HEK293 (cell line): Measurements from ENCODE around the gene ABHD8.

Experiments
- CTCF ChIA-PET: fragments of 350-600 bp; formaldehyde crosslinking; extraction: SDS; loops from one replicate; lab custom pipeline; 2021; ENCODE audit warnings: antibody characterized with exemption; lab: Yijun Ruan, JAX
- POLR2A ChIA-PET: fragments of 300-600 bp; formaldehyde crosslinking; extraction: SDS; loops from one replicate; lab custom pipeline; 2020; ENCODE audit warnings: antibody characterized with exemption, inconsistent platforms; lab: Yijun Ruan, JAX
- H3K27ac ChIP-seq: fragments of 200-500 bp; sonication (Bioruptor generic); 2 replicates; pipeline ENCODE4 v1.5.1; 2014; ENCODE audit warnings: low read depth, low read length, control low read depth, inconsistent platforms; ENCODE audit errors: extremely low read depth
- H3K36me3 ChIP-seq, 2 experiments: fragments of 200-500 bp in 1 of 2; sonication (Bioruptor generic) in 1 of 2; 1 replicate in 1 of 2; 2 replicates in 1 of 2; pipeline ENCODE4 v1.5.1; 2014 to 2017; ENCODE audit warnings: inconsistent platforms in 2 of 2, low read length in 2 of 2; ENCODE audit not compliant: control insufficient read depth in 2 of 2, insufficient read depth in 1 of 2
- H3K4me1 ChIP-seq: fragments of 200-500 bp; sonication (Bioruptor generic); 2 replicates; pipeline ENCODE4 v1.5.1; 2014; ENCODE audit warnings: mild to moderate bottlenecking, low read length, inconsistent platforms; ENCODE audit not compliant: control insufficient read depth, insufficient read depth
- H3K4me3 ChIP-seq: 2 replicates; pipeline ENCODE4 v1.5.1; 2011; ENCODE audit warnings: low read depth, mild to moderate bottlenecking, control low read depth, low read length, moderate library complexity
- H3K9me3 ChIP-seq: fragments of 200-500 bp; sonication (Bioruptor generic); 2 replicates; pipeline ENCODE4 v1.5.1; 2014; ENCODE audit warnings: low read depth, low read length, inconsistent platforms; ENCODE audit not compliant: control insufficient read depth, insufficient read depth
- EGR2 ChIP-seq: fragments of 450-650 bp; formaldehyde crosslinking; IDR thresholded peaks from 2 replicates; pipeline ENCODE4 v1.5.1; 2016; ENCODE audit warnings: low read depth, missing biosample characterization, missing genetic modification characterization
- GLIS2 ChIP-seq: fragments of 450-650 bp; formaldehyde crosslinking; IDR thresholded peaks from 2 replicates; pipeline ENCODE4 v1.5.1; 2016; ENCODE audit warnings: missing biosample characterization, missing genetic modification characterization
- HOXA7 ChIP-seq: sonication (generic); formaldehyde crosslinking; IDR thresholded peaks from 2 replicates; pipeline ENCODE4 v1.8.1; 2022; ENCODE audit warnings: missing genetic modification reagents, borderline replicate concordance
- KLF8 ChIP-seq: fragments of 450-650 bp; formaldehyde crosslinking; IDR thresholded peaks from 2 replicates; pipeline ENCODE4 v1.5.1; 2016; ENCODE audit warnings: missing biosample characterization, missing genetic modification characterization
- PRDM1 ChIP-seq: fragments of 450-650 bp; formaldehyde crosslinking; IDR thresholded peaks from 2 replicates; pipeline ENCODE4; 2016; ENCODE audit warnings: missing biosample characterization, missing genetic modification characterization
- REPIN1 ChIP-seq: fragments of 450-650 bp; formaldehyde crosslinking; IDR thresholded peaks from 2 replicates; pipeline ENCODE4 v1.5.1; 2017; ENCODE audit warnings: missing biosample characterization, missing genetic modification characterization, low read depth
- SP2 ChIP-seq: fragments of 450-650 bp; formaldehyde crosslinking; IDR thresholded peaks from 2 replicates; pipeline ENCODE4 v1.5.1; 2016; ENCODE audit warnings: missing biosample characterization, missing genetic modification characterization
- ZBTB21 ChIP-seq: fragments of 450-650 bp; formaldehyde crosslinking; IDR thresholded peaks from 2 replicates; pipeline ENCODE4 v1.5.1; 2017; ENCODE audit warnings: missing biosample characterization, missing genetic modification characterization
- ZBTB7A ChIP-seq: fragments of 450-650 bp; formaldehyde crosslinking; IDR thresholded peaks from 2 replicates; pipeline ENCODE4 v1.5.1; 2016; ENCODE audit warnings: low read depth, missing biosample characterization, missing genetic modification characterization
- ZFP37 ChIP-seq: fragments of 450-650 bp; formaldehyde crosslinking; IDR thresholded peaks from 2 replicates; pipeline ENCODE4 v1.5.1; 2016; ENCODE audit warnings: missing biosample characterization, missing genetic modification characterization
- ZNF10 ChIP-seq: fragments of 450-650 bp; formaldehyde crosslinking; IDR thresholded peaks from 2 replicates; pipeline ENCODE4 v1.5.1; 2017; ENCODE audit warnings: missing biosample characterization, missing genetic modification characterization
- ZNF16 ChIP-seq: fragments of 450-650 bp; formaldehyde crosslinking; IDR thresholded peaks from 2 replicates; pipeline ENCODE4 v1.5.1; 2016; ENCODE audit warnings: low read depth, missing biosample characterization, missing genetic modification characterization
- ZNF2 ChIP-seq: fragments of 450-650 bp; formaldehyde crosslinking; IDR thresholded peaks from 2 replicates; pipeline ENCODE4 v1.5.1; 2016; ENCODE audit warnings: missing biosample characterization, missing genetic modification characterization
- ZNF221 ChIP-seq: fragments of 450-650 bp; formaldehyde crosslinking; IDR thresholded peaks from 2 replicates; pipeline ENCODE4 v1.5.1; 2017; ENCODE audit warnings: missing biosample characterization, missing genetic modification characterization, borderline replicate concordance
- ZNF248 ChIP-seq: fragments of 450-650 bp; formaldehyde crosslinking; IDR thresholded peaks from 2 replicates; pipeline ENCODE4 v1.5.1; 2017; ENCODE audit warnings: missing biosample characterization, missing genetic modification characterization
- ZNF311 ChIP-seq: fragments of 450-650 bp; formaldehyde crosslinking; IDR thresholded peaks from 2 replicates; pipeline ENCODE4 v1.5.1; 2017; ENCODE audit warnings: missing biosample characterization, missing genetic modification characterization, borderline replicate concordance
- ZNF394 ChIP-seq: fragments of 450-650 bp; formaldehyde crosslinking; IDR thresholded peaks from 2 replicates; pipeline ENCODE4 v1.5.1; 2016; ENCODE audit warnings: missing biosample characterization, missing genetic modification characterization, mild to moderate bottlenecking, moderate library complexity, borderline replicate concordance
- ZNF624 ChIP-seq: fragments of 450-650 bp; formaldehyde crosslinking; IDR thresholded peaks from 2 replicates; pipeline ENCODE4 v1.5.1; 2017; ENCODE audit warnings: missing biosample characterization, missing genetic modification characterization
- ZNF626 ChIP-seq: fragments of 450-650 bp; sonication (Bioruptor Pico); formaldehyde crosslinking; IDR thresholded peaks from 2 replicates; pipeline ENCODE4 v1.5.1; 2018; ENCODE audit warnings: missing biosample characterization, missing genetic modification characterization, inconsistent platforms
- ZNF629 ChIP-seq: fragments of 450-650 bp; formaldehyde crosslinking; IDR thresholded peaks from 2 replicates; pipeline ENCODE4 v1.5.1; 2017; ENCODE audit warnings: missing biosample characterization, missing genetic modification characterization
- ZNF707 ChIP-seq: fragments of 450-650 bp; formaldehyde crosslinking; IDR thresholded peaks from 2 replicates; pipeline ENCODE4 v1.5.1; 2016; ENCODE audit warnings: missing biosample characterization, missing genetic modification characterization
- ZNF785 ChIP-seq: fragments of 450-650 bp; formaldehyde crosslinking; IDR thresholded peaks from 2 replicates; pipeline ENCODE4 v1.5.1; 2016; ENCODE audit warnings: missing biosample characterization, missing genetic modification characterization
- ZNF837 ChIP-seq: fragments of 450-650 bp; formaldehyde crosslinking; IDR thresholded peaks from 2 replicates; pipeline ENCODE4 v1.5.1; 2016; ENCODE audit warnings: missing biosample characterization, missing genetic modification characterization
- TF ChIP-seq, protein P1 (sequence below): fragments of 450-650 bp; formaldehyde crosslinking; IDR thresholded peaks from 2 replicates; pipeline ENCODE4 v1.5.1; 2016; ENCODE audit warnings: missing biosample characterization, missing genetic modification characterization, low read depth
- TF ChIP-seq, protein P2 (sequence below): fragments of 450-650 bp; formaldehyde crosslinking; IDR thresholded peaks from 2 replicates; pipeline ENCODE4 v1.5.1; 2017; ENCODE audit warnings: missing biosample characterization, missing genetic modification characterization
- TF ChIP-seq, protein P3 (sequence below): fragments of 450-650 bp; formaldehyde crosslinking; IDR thresholded peaks from 2 replicates; pipeline ENCODE4 v1.5.1; 2016; ENCODE audit warnings: missing biosample characterization, missing genetic modification characterization, borderline replicate concordance
- TF ChIP-seq, protein P4 (sequence below): fragments of 450-650 bp; formaldehyde crosslinking; IDR thresholded peaks from 2 replicates; pipeline ENCODE4 v1.5.1; 2017; ENCODE audit warnings: missing biosample characterization, missing genetic modification characterization

The ABHD8 gene

DNA sequence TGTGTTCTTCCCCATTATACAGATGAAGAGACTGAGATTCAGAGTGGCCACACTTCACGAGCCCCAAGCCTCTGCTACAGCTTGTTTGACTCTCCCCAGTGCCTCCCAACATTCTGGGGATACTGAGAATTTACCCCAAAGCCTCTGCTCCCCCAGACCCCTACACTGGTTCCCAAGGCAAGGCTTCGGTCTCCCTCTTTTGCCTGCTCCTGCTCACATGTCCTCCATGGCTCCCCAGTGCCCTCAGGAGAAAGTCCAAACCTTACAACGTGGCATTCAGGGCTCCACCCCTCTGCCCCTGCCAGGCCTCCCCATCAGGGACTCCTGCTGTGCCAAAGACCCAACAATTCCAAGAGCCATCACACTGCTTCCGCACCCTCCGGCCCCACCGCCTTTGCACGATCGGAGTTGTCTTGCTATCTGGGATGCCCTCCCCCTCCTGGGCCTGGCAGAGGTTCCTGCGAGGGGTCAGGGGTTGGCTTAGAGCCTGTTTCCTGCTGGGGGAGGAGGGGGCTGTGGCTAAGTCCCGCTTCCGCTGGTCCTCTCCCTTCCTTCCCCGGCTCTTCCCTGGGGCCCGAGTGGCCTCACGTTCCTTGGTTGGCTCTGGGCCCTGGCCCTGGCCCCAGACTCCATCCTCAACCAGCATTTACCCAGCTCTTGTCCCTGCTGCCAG lies 49.5 kb upstream of the ABHD8 start:
- H3K36me3 ChIP-seq: no peaks in the 10 kb centered on the region
- no peak overlapping the region for H3K4me3 ChIP-seq
- H3K9me3 ChIP-seq: no peaks in the 10 kb centered on the region
- H3K27ac ChIP-seq: no peak overlapping the region
- no peaks in the 10 kb centered on the region for H3K4me1 ChIP-seq
- POLR2A ChIA-PET: no interaction called here
- no peak for TF ChIP-seq REPIN1
- TF ChIP-seq SP2: peak; percentile 14; the same call in 1 of the 2 replicates
- TF ChIP-seq ZNF16 (tag by site-specific recombination): peak; percentile 92
- CTCF ChIA-PET: no interaction called here

DNA sequence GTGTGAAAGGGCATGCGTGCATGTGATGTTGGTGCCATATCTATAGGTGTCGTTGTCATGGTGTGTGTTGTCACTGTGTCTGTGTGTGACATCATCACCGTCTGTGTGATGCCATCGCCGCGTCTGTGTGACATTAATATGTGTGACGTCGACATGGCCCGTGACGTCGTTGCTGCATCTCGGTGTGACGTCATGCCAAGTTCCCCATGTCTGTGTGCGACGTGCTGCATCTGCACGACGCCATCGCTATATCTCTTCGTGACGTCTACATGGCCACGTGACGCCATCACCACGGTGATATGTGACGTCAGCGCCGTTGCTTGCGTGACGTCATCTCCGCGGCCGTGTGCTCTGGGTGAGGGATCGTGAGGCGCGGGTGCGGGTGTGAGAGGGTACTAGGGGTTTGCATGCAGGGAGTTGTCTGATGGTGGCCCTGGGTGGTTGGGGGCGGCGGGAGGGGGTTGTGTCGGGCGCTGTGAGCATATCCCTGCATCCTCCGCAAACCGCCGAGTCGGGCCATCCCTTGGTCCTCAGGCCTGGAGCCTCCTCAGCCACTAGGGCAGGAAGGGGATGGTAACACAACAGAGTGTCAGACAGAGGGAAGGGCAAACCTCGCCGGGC lies 48.7 kb upstream of the ABHD8 start:
- ChIA-PET POLR2A (no interaction called here), CTCF (no interaction called here)
- no peak overlapping the region for H3K27ac ChIP-seq
- H3K9me3 ChIP-seq: no peaks in the 10 kb centered on the region
- no peaks in the 10 kb centered on the region for H3K36me3 ChIP-seq
- TF ChIP-seq ZNF626 (tag by site-specific recombination) (no peak), ZNF2 (tag by site-specific recombination) (no peak), EGR2 (no peak), ZNF837 (tag by site-specific recombination) (no peak), ZBTB7A (no peak), ZNF394 (tag by site-specific recombination) (no peak), PRDM1 (tag by site-specific recombination) (0 out of 2 replicates have a peak, but pooled peaks have one; percentile 10), GLIS2 (no peak), KLF8 (tag by site-specific recombination) (no peak), ZNF629 (tag by site-specific recombination) (peak; percentile 95), REPIN1 (no peak), HOXA7 (no peak), ZNF248 (tag by site-specific recombination) (no peak), ZBTB21 (tag by site-specific recombination) (peak; percentile 92), ZNF10 (tag by site-specific recombination) (no peak), ZNF624 (tag by site-specific recombination) (no peak), ZNF785 (no peak), ZNF311 (tag by site-specific recombination) (no peak)
- TF ChIP-seq, protein P1, sequence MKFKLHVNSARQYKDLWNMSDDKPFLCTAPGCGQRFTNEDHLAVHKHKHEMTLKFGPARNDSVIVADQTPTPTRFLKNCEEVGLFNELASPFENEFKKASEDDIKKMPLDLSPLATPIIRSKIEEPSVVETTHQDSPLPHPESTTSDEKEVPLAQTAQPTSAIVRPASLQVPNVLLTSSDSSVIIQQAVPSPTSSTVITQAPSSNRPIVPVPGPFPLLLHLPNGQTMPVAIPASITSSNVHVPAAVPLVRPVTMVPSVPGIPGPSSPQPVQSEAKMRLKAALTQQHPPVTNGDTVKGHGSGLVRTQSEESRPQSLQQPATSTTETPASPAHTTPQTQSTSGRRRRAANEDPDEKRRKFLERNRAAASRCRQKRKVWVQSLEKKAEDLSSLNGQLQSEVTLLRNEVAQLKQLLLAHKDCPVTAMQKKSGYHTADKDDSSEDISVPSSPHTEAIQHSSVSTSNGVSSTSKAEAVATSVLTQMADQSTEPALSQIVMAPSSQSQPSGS (tag by site-specific recombination): peak; percentile 92
- no peak overlapping the region for H3K4me3 ChIP-seq
- no peaks in the 10 kb centered on the region for H3K4me1 ChIP-seq

DNA sequence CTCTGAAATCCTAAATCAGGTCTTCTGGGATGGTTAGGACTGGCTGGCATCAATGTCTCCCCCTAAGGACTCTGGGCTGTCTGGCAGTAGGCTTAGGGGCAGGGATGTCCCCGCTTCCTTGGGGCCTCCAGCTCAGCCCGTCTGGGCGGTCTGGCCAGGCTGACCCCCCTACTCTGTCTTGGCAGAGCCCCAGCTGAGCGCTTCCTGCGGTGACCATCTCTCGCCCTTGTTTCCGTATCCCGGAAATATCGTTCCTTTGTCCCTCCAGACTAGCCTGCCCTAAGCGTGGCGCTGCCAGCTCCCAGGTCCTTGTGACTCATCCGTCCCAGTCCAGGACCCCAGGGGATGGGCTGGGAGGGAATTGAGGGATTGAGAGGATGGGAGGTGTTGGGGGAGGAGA lies 45.5 kb upstream of the ABHD8 start:
- CTCF ChIA-PET: interaction anchor here (1.0 to 2.2 kb wide), 3 partner anchors 9 to 40 kb away, joined by 3 to 17 read pairs (median 3); no protein-coding TSS in a partner anchor
- H3K4me3 ChIP-seq: no peak overlapping the region
- no peaks in the 10 kb centered on the region; a peak in 1 of 3 replicates for H3K36me3 ChIP-seq
- H3K4me1 ChIP-seq: no peaks in the 10 kb centered on the region
- H3K27ac ChIP-seq: no peak overlapping the region
- POLR2A ChIA-PET: no interaction called here
- H3K9me3 ChIP-seq: no peaks in the 10 kb centered on the region
- TF ChIP-seq ZNF221 (tag by site-specific recombination) (no peak), ZFP37 (no peak), ZNF707 (tag by site-specific recombination) (no peak)
- TF ChIP-seq, protein P2, sequence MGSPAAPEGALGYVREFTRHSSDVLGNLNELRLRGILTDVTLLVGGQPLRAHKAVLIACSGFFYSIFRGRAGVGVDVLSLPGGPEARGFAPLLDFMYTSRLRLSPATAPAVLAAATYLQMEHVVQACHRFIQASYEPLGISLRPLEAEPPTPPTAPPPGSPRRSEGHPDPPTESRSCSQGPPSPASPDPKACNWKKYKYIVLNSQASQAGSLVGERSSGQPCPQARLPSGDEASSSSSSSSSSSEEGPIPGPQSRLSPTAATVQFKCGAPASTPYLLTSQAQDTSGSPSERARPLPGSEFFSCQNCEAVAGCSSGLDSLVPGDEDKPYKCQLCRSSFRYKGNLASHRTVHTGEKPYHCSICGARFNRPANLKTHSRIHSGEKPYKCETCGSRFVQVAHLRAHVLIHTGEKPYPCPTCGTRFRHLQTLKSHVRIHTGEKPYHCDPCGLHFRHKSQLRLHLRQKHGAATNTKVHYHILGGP (tag by site-specific recombination): no peak
- TF ChIP-seq, protein P3, sequence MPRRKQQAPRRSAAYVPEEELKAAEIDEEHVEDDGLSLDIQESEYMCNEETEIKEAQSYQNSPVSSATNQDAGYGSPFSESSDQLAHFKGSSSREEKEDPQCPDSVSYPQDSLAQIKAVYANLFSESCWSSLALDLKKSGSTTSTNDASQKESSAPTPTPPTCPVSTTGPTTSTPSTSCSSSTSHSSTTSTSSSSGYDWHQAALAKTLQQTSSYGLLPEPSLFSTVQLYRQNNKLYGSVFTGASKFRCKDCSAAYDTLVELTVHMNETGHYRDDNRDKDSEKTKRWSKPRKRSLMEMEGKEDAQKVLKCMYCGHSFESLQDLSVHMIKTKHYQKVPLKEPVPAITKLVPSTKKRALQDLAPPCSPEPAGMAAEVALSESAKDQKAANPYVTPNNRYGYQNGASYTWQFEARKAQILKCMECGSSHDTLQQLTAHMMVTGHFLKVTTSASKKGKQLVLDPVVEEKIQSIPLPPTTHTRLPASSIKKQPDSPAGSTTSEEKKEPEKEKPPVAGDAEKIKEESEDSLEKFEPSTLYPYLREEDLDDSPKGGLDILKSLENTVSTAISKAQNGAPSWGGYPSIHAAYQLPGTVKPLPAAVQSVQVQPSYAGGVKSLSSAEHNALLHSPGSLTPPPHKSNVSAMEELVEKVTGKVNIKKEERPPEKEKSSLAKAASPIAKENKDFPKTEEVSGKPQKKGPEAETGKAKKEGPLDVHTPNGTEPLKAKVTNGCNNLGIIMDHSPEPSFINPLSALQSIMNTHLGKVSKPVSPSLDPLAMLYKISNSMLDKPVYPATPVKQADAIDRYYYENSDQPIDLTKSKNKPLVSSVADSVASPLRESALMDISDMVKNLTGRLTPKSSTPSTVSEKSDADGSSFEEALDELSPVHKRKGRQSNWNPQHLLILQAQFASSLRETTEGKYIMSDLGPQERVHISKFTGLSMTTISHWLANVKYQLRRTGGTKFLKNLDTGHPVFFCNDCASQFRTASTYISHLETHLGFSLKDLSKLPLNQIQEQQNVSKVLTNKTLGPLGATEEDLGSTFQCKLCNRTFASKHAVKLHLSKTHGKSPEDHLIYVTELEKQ (tag by site-specific recombination): no peak
- TF ChIP-seq, protein P4, sequence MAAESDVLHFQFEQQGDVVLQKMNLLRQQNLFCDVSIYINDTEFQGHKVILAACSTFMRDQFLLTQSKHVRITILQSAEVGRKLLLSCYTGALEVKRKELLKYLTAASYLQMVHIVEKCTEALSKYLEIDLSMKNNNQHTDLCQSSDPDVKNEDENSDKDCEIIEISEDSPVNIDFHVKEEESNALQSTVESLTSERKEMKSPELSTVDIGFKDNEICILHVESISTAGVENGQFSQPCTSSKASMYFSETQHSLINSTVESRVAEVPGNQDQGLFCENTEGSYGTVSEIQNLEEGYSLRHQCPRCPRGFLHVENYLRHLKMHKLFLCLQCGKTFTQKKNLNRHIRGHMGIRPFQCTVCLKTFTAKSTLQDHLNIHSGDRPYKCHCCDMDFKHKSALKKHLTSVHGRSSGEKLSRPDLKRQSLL (tag by site-specific recombination): no peak
